Esophagus squamous epithelium (tissue), 5 donors: ENCODE results near the gene HBA1. TPM values are rescaled to one million over a fixed set of nuclear protein-coding genes. Genes with fewer than 3 reads are reported as not detected.
"Not testable (repeated sequence)": the region's sequence is repeated elsewhere in the genome, so short reads cannot be mapped to it uniquely, and the experiment has no call there.

Source experiments
- DNase-seq: peaks from one replicate; lab custom pipeline; 2025; lab: John Stamatoyannopoulos, UW
- H3K27ac ChIP-seq, 4 donors: fragments of 200-600 bp; sonication (generic); one replicate each; pipeline ENCODE4 v1.5.1; 2016 to 2019; ENCODE audit warnings: mild to moderate bottlenecking in 1 of 4
- H3K27me3 ChIP-seq, 4 donors: fragments of 200-600 bp; sonication (generic); 1 replicate in 3 of 4; 2 replicates in 1 of 4; pipeline versions ENCODE4 v1.5.1 to v1.6.0; 2017 to 2021; ENCODE audit warnings: antibody characterized with exemption in 1 of 4
- H3K36me3 ChIP-seq, 3 donors: fragments of 200-600 bp; sonication (generic); one replicate each; pipeline ENCODE4 v1.5.1; 2016 to 2019
- H3K4me1 ChIP-seq, 3 donors: fragments of 200-600 bp; sonication (generic); one replicate each; pipeline ENCODE4 v1.5.1; 2017 to 2019
- H3K4me3 ChIP-seq, 4 donors: fragments of 200-600 bp; sonication (generic); 1 replicate in 3 of 4; 2 replicates in 1 of 4; pipeline ENCODE4 v1.5.1; 2016 to 2019; ENCODE audit warnings: mild to moderate bottlenecking in 2 of 4, moderate library complexity in 1 of 4
- H3K9me3 ChIP-seq, 3 donors: fragments of 200-600 bp; sonication (generic); one replicate each; pipeline ENCODE4 v1.5.1; 2016 to 2019
- CTCF ChIP-seq, 6 experiments: fragments of 450-650 bp in 4 of 6; fragments of 200-600 bp in 2 of 6; sonication (generic) in 2 of 6; IDR thresholded peaks; one replicate each; pipeline ENCODE4 v1.5.1; 2016 to 2019; ENCODE audit warnings: antibody characterized with exemption in 6 of 6, mild to moderate bottlenecking in 4 of 6, moderate library complexity in 4 of 6
- POLR2A ChIP-seq, 4 donors: fragments of 450-650 bp; IDR thresholded peaks; one replicate each; pipeline ENCODE4 v1.6.1; 2017; ENCODE audit warnings: antibody characterized with exemption in 4 of 4, mild to moderate bottlenecking in 4 of 4, moderate library complexity in 3 of 4
- WGBS, 2 donors: methylation state at CpG; one replicate each; pipeline ENCODE4 v1.1.5; 2018; 5-methylcytosine and 5-hydroxymethylcytosine counted together
- intact Hi-C: fragments of 100-400 bp; cut with DNase I; formaldehyde crosslinking; loops from one replicate; pipeline ENCODE4 v1.15.0; 2022
- total RNA-seq, 4 donors: library from RNA; depleted of rRNA; stranded (reverse); fragments of >200 nt; gene quantifications; one replicate each; pipeline ENCODE4 v1.1.0, GENCODE V29; 2016
- donor health status: DM: yes; HTN: yes; CAD: no.

Gene HBA1
- total RNA-seq, 4 donors from 2014 or later, result 1.0 to 12.9 TPM; not detected in 2

- H3K27me3 ChIP-seq, result no peaks in the 10 kb centered on the region
- H3K9me3 ChIP-seq, result no peaks in the 10 kb centered on the region
- H3K4me3 ChIP-seq, result no peak overlapping the region
- H3K36me3 ChIP-seq, result peaks cover 13 to 98% (median 52%) of the 10 kb centered on the region in 3 donors
- no peak for DNase-seq
- TF ChIP-seq CTCF (IDR thresholded peaks at IDR 0.05) (no peak), POLR2A (IDR thresholded peaks at IDR 0.05) (no peak)
- intact Hi-C loops, result no loop called here
- H3K4me1 ChIP-seq, result no peaks in the 10 kb centered on the region
- WGBS, 2 donors, result 89 to 94% methylated on average over 5 of the region's 5 CpGs
- H3K27ac ChIP-seq, result no peak overlapping the region
These were observed 23.9 kb downstream of the HBA1 start for GRCh38 chr16:200388-200787.

DNA sequence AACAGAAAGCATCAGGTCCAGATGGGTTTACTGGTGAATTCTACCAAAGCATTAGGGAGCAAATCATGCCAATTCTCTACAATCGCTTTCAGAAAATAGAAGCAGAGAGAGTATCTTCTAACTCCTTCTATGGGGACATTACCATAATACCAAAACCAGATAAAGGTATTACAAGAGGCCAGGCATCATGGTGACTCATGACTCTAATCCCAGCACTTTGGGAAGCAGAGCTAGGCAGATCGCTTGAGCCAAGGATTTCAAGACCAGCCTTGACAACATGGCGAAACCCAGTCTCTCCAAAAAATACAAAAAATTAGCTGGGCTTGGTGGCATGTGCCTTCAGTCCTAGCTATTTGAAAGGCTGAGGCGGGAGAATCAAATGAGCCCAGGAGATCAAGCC lies 26.8 kb downstream of the HBA1 start:
- 75 to 87% methylated on average over 4 of the region's 4 CpGs for WGBS, 2 donors

DNA sequence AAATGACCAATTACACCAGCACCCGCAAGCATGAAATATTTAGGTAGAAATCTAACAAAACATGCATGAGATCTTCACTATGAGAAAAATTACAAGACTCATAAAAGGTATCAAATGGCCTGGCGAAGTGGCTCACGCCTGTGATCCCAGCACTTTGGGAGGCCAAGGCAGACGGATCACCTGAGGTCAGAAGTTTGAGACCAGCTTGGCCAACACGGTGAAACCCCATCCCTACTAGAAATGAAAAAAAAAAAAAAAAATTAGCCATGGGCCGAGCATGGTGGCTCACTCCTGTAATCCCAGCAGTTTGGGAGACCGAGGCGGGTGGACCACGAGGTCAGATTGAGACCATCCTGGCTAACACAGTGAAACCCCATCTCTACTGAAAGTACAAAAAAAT lies 27.6 kb downstream of the HBA1 start:
- peaks cover 15 to 98% (median 54%) of the 10 kb centered on the region in 3 donors for H3K36me3 ChIP-seq
- H3K4me3 ChIP-seq, H3K27ac ChIP-seq, DNase-seq, H3K4me1 ChIP-seq, intact Hi-C loops, H3K27me3 ChIP-seq, H3K9me3 ChIP-seq: not testable (repeated sequence)
- 94 to 95% methylated on average over 9 of the region's 9 CpGs for WGBS, 2 donors

More for the DNA sequence above, 26.8 kb downstream of the HBA1 start:
- H3K27me3 ChIP-seq, result no peaks in the 10 kb centered on the region
- peaks cover 22 to 98% (median 60%) of the 10 kb centered on the region in 3 donors for H3K36me3 ChIP-seq
- no peak overlapping the region for H3K27ac ChIP-seq
- intact Hi-C loops, result no loop called here
- DNase-seq, result no peak
- H3K4me1 ChIP-seq, result no peaks in the 10 kb centered on the region
- no peak overlapping the region for H3K4me3 ChIP-seq
- TF ChIP-seq CTCF (IDR thresholded peaks at IDR 0.05) (no peak), POLR2A (IDR thresholded peaks at IDR 0.05) (no peak)
- H3K9me3 ChIP-seq, result no peaks in the 10 kb centered on the region

DNA sequence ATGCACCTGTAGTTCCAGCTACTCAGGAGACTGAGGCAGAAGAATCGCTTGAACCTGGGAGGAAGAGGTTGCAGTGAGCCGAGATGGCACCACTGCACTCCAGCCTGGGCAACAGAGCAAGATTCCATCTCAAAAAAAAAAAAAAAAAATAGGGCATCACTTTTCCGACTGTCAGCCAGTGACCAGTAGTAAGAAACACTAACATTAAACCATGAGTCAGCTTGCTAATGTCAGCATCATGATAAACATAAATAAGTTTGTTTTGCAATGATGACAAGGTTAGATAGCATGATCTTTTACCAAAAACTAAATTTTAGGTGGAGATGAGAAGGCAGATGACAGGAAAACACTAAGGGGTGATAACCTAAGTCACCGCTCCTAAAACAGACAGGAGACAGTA lies 32.9 kb downstream of the HBA1 start:
- peaks cover 15 to 100% (median 49%) of the 10 kb centered on the region in 3 donors for H3K36me3 ChIP-seq
- DNase-seq, H3K27me3 ChIP-seq, intact Hi-C loops, H3K4me1 ChIP-seq, H3K27ac ChIP-seq, H3K9me3 ChIP-seq, H3K4me3 ChIP-seq: not testable (repeated sequence)
- WGBS, 2 donors, result 82 to 87% methylated on average over 3 to 4 of the region's 4 CpGs

DNA sequence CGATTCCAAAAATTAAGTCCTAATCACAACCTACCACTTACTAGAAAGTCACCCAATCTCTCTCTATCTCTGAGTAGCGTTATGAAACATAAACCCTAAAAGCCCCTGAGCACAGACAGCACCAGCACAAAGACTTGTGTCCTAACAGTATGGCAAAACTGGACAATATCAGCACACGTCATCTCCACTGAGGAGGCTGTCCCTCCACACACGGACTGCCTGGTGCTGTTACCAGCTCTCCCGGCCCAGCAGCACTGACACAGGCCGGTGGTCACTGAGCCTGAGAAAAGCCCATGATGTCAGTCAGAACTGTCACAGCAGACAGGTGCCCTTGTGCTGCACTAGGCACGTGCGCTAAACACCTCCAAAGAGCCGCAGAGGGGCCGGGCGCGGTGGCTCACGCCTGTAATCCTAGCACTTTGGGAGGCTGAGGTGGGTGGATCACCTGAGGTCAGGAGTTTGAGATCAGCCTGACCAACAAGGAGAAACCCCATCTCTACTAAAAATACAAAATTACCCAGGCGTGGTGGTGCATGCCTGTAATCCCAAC lies 35.2 kb downstream of the HBA1 start:
- intact Hi-C loops, H3K4me1 ChIP-seq, DNase-seq, H3K27ac ChIP-seq, H3K27me3 ChIP-seq, H3K9me3 ChIP-seq, H3K4me3 ChIP-seq: not testable (repeated sequence)
- H3K36me3 ChIP-seq, result peaks cover 18 to 100% (median 43%) of the 10 kb centered on the region in 3 donors
- 83 to 90% methylated on average over 6 of the region's 14 CpGs for WGBS, 2 donors

DNA sequence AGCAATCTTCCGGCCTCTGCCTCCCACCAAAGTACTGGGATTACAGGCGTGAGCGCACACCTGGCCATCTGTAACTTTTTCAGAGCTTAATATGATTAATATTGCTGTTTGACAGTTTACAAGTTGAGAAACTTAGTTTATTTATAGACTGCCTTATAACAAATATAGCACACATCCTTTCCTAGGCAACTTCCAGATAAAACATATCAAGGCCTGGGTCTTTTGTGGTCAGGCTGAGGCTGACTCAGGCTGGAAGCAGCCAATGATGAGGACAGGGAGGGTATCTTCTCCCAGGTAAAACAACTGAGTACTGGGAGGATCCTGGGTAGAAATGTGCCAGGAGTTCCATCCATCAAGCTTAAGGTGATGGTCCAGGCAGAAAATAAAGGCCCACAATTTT lies 36.5 kb downstream of the HBA1 start:
- no peak overlapping the region for H3K27ac ChIP-seq
- DNase-seq, result no peak
- peaks cover 15 to 100% (median 37%) of the 10 kb centered on the region in 3 donors for H3K36me3 ChIP-seq
- no peaks in the 10 kb centered on the region for H3K27me3 ChIP-seq
- WGBS, 2 donors, result 81 to 83% methylated on average over 3 of the region's 3 CpGs
- no peaks in the 10 kb centered on the region for H3K9me3 ChIP-seq
- intact Hi-C loops, result no loop called here
- no peaks in the 10 kb centered on the region for H3K4me1 ChIP-seq
- TF ChIP-seq POLR2A (IDR thresholded peaks at IDR 0.05) (no peak), CTCF (IDR thresholded peaks at IDR 0.05) (no peak)
- H3K4me3 ChIP-seq, result no peak overlapping the region

- no peak for DNase-seq
These were observed 43.5 kb downstream of the HBA1 start for GRCh38 chr16:220021-220420.

More at GRCh38 chr16:220021-220420, 43.5 kb downstream of the HBA1 start:
- H3K4me1 ChIP-seq, result peaks cover 0 to 6% (median 0%) of the 10 kb centered on the region in 3 donors
- no peak overlapping the region for H3K4me3 ChIP-seq
- H3K27me3 ChIP-seq, result no peaks in the 10 kb centered on the region
- no peaks in the 10 kb centered on the region for H3K9me3 ChIP-seq
- peaks cover 27 to 100% (median 39%) of the 10 kb centered on the region in 3 donors for H3K36me3 ChIP-seq
- 66 to 69% methylated on average over 4 of the region's 4 CpGs for WGBS, 2 donors
- TF ChIP-seq CTCF (IDR thresholded peaks at IDR 0.05) (no peak), POLR2A (IDR thresholded peaks at IDR 0.05) (no peak)
- intact Hi-C loops, result no loop called here
- no peak overlapping the region for H3K27ac ChIP-seq
